ENCODE results near the gene GSC.
"Not testable (repeated sequence)": the region's sequence is repeated elsewhere in the genome, so short reads cannot be mapped to it uniquely, and the experiment has no call there.

GSC gene

DNA sequence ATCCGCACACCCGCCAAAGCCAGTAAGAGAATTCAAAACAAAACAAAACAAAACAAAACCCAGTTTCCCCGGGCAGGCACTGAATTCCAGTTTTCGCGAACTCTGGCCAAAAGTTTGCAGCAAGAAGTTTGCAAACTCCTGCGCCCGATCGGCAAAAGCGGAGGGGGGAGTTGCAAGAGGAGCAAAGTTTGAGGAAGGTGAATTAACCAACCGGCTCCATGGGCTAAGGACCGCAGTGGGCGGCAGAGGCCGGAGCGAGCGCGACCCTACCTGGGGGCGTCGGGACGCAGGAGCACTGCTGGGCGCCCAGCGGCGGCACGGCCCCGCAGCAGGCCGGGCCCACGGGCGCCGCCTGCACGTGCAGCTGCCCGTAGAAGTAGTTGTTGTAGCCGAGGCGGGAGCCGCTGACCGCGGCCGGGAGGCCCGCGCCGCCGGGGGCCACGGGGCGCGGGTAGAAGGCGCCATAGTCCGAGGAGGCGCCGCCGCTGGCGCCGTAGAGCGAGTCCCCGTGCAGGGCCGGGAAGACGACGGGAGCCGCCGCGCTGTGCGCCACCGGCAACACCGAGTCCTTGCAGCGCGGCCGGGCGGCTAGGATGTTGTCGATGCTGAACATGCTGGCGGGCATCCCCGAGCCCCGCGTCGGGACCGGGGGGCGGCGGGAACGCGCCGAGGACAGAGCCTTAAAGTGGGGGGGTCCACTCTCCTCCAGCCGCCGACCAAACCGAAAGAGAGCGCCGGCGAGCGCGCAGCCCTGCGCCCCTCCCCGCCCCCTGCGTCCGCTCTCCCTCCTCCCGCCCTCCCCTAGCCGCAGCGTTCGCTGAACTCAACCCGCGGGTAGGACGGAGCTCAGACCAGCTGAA, at the start of gene GSC:
TSS of gene GSC (minus strand) at position 723 of the 860 bp plus-strand sequence. CDS start at position 625, 98 bp downstream.
- DNase-seq = no peak

GRCh38 chr14:94819531-94819930, 49.6 kb upstream of the GSC start:
- DNase-seq = no peak

GRCh38 chr14:94816113-94816512, 46.2 kb upstream of the GSC start:
- no peak for DNase-seq

DNA sequence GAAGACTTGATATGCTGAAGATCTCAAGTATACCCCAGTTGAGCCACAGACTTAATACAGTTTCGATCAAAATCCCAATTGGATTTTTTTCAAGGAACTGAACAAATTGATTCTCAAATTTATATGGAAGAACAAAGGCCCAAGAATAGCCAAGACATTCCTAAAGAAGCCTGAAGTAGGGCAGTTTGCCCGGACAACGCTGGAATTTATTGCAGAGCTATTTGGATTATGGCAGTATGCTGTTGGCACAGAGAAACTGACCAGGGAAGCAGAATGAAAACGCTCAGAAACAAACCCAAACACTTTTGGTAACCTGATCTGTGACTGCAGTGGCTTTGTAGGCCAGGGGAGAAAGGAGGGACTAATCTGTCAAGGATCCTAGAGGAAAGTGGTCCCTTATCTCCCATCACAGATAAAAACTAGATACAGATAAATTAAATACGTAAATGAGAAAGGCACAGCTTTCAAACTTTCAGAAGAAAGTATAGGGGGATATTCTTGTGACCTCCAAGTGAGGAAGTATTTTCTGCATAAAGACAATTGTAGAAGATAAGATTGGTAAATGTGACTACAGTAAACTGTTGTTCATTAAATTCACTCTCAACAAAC, 35.9 kb upstream of the GSC start:
- DNase-seq = no peak

- no peak for DNase-seq
These were observed 31.3 kb upstream of the GSC start for GRCh38 chr14:94801225-94801624.

- DNase-seq = not testable (repeated sequence)
These were observed 30.9 kb upstream of the GSC start for GRCh38 chr14:94800764-94801163.

- no peak for DNase-seq
These were observed 28.0 kb upstream of the GSC start for GRCh38 chr14:94797887-94798286.

DNA sequence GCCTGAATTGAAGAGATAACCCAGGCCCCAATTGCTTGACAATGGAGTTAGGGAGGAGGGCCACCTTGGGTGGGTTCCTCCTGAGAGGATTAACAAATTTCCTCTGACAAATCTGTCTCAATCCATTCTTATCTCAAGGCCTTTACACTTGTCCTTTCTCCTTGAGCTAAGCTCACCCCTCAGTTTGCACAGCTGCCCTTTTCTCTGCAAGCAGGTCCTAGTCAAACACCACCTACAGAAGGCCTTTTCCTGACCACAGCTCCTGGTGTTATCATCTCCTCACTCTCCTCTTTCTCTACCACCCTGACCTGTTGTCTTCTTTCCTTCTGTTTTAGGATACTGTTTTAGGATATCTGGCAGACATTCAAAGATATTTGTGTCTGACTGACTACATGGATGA, 26.4 kb upstream of the GSC start:
- DNase-seq = no peak

GRCh38 chr14:94795372-94795771, 25.5 kb upstream of the GSC start:
- no peak for DNase-seq

DNA sequence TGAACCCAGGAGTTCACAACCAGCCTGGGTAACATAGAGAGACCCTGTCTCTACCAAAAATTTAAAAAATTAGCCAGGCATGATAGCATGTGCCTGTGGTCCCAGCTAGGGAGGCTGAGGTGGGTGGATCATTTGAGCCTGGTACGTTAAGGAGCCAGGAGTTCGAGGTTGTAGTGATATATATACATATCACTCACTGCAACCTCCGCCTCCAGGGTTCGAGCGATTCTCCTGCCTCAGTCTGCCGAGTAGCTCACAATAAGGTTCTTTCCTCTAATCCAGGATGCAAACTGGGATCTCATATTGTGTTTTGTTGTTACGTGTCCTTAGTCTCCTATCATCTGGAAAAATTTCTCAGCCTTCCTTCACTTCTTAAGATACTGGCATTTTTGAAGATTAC, 24.0 kb upstream of the GSC start:
- no peak for DNase-seq

DNA sequence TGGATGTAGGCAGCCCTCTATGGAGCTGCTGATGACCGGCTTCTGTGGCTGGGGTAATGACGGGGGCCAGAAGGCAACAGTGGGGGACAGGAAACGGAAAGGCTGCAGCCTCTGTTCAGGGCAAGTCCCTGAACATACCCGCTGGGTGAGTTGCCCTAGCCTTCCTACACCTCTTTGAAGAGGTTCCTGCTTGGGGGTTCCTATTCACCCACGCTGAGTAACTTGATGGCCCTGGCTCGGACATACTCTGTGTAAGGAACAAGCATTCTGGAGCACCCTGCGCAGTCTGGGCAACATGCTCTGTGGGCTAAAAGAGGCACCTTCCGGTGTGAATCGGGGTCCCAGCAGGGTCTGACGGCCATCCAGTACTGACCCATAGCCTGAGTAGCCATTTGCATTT, 17.7 kb upstream of the GSC start:
- no peak for DNase-seq

- DNase-seq = no peak
These were observed 17.2 kb upstream of the GSC start for GRCh38 chr14:94787092-94787491.

DNA sequence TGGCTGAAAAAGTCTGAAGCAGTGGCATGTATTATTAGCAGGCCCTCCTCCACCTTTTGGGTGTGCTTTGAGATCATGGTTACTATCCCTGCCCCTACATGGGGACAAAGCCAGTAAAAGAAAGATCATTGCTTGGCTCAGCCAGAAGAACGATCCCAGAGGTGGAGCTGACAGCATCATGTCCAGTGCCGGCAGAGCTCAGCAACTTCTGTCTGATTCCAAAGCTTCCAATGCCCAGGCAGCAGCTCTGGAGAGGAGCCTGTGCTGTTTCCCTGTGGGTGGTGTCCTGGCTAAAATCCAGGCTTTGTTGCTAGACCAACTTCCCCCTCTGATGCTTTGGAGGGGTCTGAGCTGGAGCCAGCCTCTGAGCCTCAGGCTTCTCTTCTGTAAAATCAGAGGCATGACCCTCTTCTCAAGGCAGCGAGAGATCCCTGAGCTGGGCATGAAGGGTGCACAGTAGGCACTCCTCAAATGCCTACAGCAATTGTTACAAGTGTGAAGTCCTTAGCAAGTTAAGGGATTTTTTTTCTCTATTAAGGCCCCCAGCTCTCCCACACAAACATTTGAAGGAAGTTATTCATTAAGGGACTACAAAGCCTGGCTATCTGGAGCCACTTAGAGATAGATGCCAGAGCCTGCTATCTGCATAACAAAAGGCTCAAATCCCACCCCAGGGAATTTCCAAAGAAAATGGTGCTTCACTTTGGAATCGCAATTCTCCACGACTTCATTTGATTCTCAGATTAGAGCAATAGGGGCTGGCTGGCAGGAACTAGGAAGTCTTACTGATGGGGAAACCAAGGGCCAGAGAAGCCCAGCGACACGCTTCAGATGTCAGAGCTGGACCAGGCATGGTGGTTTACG, 10.9 kb upstream of the GSC start:
- DNase-seq = no peak

DNA sequence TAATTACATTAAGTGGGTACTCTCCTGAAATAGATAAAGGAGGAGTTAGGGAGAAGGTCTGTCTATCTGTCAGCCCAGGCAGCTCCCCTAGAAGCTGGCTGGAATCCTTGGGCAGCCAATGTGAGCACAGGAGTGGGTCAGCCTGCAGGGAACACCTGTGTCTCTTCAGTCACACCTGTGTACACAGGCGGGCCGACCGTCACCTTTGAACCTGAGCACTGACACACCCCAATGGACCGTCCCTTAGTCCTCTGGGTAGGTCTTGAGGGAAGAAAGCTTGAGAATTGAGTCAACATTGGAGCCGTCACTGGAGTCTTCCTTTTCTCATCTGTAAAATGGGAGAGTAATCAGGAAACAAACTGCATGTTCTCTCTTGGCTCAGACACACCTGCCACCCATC, 9.8 kb upstream of the GSC start:
- no peak for DNase-seq

DNA sequence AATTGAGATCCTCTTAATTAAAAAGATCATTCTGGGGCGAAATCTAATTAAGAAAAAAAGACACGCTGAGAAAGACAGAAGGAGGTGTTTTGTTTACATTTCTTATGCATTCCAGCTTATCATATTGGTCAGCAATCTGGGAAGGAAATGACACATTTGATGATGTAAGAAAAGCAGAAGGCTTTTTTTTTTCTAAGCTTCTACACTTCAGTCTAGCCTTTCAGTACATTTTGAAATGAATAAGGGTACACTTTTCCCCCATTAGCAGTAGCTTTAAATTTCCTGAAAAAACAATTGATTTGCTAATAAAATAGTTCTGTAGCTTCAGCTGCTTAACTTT, 5.9 kb upstream of the GSC start:
- no peak for DNase-seq

- DNase-seq = no peak
These were observed 5.4 kb upstream of the GSC start for GRCh38 chr14:94775091-94775870.

DNA sequence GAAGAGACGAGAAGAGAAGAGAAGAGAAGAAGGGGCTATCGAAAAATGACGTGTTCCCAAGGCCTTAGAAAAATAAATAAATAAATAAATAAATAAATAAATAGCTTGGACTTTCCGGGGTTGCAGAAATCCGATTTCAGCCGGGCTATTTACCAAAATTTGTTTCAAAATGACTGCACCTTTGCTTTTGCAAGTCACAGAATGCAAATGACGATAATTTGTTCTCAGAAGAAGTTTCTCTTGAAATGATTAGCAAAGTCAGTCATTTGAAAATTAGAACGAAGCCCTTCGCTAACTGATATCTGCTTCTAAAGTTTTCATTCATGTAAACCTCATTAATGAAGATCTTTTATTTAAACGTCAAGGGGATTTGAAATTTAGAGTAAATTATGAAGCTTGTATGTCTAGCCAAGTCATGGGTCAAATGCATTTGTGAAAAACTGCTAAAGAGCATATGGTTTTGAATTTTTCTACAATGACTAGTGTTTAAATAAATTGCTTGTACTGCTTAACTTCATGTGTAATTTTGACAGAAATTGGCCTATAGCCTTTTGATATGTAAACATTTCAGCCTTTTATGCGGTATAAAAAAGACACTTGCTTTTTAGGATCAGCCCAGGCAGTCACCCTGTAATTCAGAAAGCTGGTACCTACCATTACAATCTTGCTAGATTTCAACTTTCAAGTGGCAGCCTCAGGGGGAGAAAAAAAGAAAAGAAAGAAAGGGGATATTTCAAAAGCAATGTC, 4.6 kb upstream of the GSC start:
- no peak for DNase-seq

DNA sequence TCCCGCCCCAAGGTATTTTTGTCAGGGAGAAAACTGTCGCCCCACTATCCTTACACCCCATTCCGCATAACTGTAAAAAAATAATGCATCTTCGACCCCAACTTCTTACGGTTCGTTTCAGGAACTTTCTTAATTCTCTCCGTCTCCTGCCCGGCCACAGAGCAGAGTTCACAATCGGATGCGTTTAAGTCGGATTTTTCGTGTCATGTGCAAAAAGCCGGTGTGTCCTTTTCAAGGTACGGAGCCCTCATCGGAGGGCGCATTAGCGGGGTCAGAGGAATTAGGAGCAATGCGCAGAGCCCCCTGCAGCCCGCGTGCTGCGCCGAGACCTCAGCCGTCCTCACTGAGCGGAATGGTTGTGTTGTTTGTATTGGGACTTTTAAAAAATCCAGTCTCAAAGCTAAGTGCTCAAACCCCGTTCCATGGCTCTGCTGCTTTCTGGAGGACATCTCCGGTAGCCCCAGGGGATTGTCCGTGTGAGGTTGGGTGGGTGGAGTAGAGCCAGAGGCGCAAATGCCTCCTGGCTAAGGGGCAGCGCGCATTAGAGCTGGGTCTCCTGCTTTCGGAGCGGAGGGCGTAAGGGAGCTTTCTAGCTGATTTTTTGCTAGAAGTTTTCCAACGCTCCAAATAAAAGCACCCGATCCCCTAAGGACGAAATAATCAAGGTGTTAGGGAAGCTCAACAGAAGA, 3.9 kb upstream of the GSC start:
- no peak for DNase-seq

DNA sequence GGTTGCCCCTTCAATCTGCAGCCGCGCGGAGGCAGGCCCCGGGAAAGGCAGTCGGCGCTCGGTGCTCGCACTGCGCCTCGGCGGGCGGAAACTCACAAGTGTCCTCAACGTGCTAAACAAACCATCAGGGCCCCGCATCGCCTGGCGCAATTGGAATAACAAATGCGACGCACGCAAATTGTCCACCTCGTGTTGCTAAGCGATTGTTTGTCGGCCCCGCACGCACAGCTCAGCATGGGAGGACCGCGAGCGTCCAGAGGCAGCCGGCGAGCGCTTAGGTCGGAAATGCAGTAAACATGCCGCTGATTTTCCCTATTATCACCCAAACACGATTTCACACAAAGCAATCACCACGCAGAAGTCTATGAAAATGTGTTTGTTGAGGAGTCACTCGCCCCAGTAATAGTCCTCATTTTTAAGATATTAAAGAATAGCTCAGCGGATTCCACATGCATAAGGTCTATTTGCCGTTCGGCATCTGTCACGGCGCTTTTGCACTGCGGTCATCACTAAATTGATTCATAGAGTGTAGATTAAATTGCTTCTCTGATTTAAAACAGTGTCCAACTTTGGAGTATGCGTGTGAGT, 3.2 kb upstream of the GSC start:
- DNase-seq = no peak

- DNase-seq = no peak
These were observed 2.6 kb upstream of the GSC start for GRCh38 chr14:94772548-94772947.

DNA sequence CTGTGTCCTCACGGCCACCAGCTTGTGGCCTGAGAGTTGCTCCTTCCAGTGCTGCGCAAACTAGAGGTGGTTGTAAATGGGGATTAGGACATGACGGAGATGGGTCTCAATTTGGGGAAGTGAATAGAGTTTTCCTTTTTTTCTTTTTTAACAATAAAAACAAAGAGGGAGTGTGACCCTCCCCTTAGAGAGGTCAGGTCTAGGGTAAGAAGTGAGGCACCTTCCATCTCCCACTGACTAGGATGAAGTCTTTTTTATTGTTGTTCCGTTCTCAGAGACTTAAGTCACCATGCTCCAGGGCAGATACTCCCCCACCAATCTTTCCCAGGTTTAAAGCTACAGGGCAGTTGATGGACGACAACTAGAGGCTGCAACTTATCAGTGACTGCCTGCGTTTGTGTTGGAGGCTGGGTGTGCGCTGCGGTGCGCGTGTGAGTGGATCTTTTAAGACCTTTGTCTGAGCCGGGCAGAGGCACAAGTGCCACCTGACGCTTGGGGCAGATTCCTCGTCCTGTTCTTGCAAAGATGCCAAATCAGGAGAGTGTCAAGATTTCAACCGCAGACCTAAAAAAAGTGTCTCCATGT, 2.1 kb upstream of the GSC start:
- DNase-seq = no peak

All from CD4-positive, alpha-beta T cell treated with Interleukin-17A for 4 hours (primary cell).